Left cardiac atrium (tissue), 4 donors: ENCODE results near the gene PRIMPOL. TPM values are rescaled to one million over a fixed set of nuclear protein-coding genes. Genes with fewer than 3 reads are reported as not detected.
"Not testable (repeated sequence)": the region's sequence is repeated elsewhere in the genome, so short reads cannot be mapped to it uniquely, and the experiment has no call there.

ENCODE experiments used
- ATAC-seq, 2 donors: fragments of 200-7000 bp; cut with Tn5 transposase; one replicate each; pipeline ENCODE4 v1.9.1; 2020; ENCODE audit warnings: mild to moderate bottlenecking in 2 of 2, moderate library complexity in 2 of 2
- DNase-seq: peaks from one replicate; pipeline ENCODE4 v3.0.0-alpha.2; 2020
- intact Hi-C, 2 donors: fragments of 100-400 bp; cut with DNase I; formaldehyde crosslinking; loops; one replicate each; pipeline versions ENCODE4 v1.14.1 to v1.15.1; 2022 to 2023
- total RNA-seq, 2 donors: library from RNA; stranded (reverse); fragmentation: NEBNext Ultra II Directional; extraction: Animal tissue kit (Norgen Biotek cat#: 25700); gene quantifications; one replicate each; pipeline ENCODE4 v1.2.1, GENCODE V29; 2021
- donor health status: DM: no; HTN: yes; CAD: no.
- donor health status: DM: no; HTN: yes; CAD: no; lungs with severe emphysema.
- donor health status: DM: yes; HTN: yes; CAD: no.
- donor health status: Dilated cardiomyopathy.

Gene PRIMPOL
- total RNA-seq, 2 donors from 2014 or later: 9.8 to 10.2 TPM

- ATAC-seq: no peak
- intact Hi-C loops: no loop called here
- no peak for DNase-seq
Measured at GRCh38 chr4:184635381-184635780, 14.2 kb upstream of the PRIMPOL start.

GRCh38 chr4:184636144-184636543, 13.4 kb upstream of the PRIMPOL start:
- intact Hi-C loops: no loop called here
- ATAC-seq (no peak), DNase-seq (no peak)

- no peak for ATAC-seq
- intact Hi-C loops: no loop called here
- no peak for DNase-seq
Measured at GRCh38 chr4:184636897-184637296, 12.6 kb upstream of the PRIMPOL start.

- ATAC-seq (no peak), DNase-seq (no peak)
- intact Hi-C loops: loop anchor here (10.0 kb wide), 2 partner anchors 166 to 376 kb away; partner anchors contain the start of gene IRF2 (in 1 of the 2)
Measured at GRCh38 chr4:184641022-184641421, 8.5 kb upstream of the PRIMPOL start.

GRCh38 chr4:184641451-184641850, 8.1 kb upstream of the PRIMPOL start:
- intact Hi-C loops: loop anchor here (10.0 kb wide), 2 partner anchors 167 to 377 kb away; partner anchors contain the start of gene IRF2 (in 1 of the 2)
- no peak for ATAC-seq

GRCh38 chr4:184643731-184644130, 5.8 kb upstream of the PRIMPOL start:
- DNase-seq (no peak), ATAC-seq (no peak)
- intact Hi-C loops: loop anchor here (10.0 kb wide), 2 partner anchors 169 to 379 kb away; partner anchors contain the start of gene IRF2 (in 1 of the 2)

More at GRCh38 chr4:184641451-184641850, 8.1 kb upstream of the PRIMPOL start:
- DNase-seq: no peak

- DNase-seq: no peak
- no peak for ATAC-seq
- intact Hi-C loops: loop anchor here (5.0 to 10.0 kb wide), 3 partner anchors 107 to 380 kb away; partner anchors contain the start of gene IRF2 (in 1 of the 2)
Measured at GRCh38 chr4:184644553-184645307, 4.8 kb upstream of the PRIMPOL start.

- ATAC-seq (no peak), DNase-seq (no peak)
- intact Hi-C loops: loop anchor here (5.0 to 10.0 kb wide), 3 partner anchors 109 to 381 kb away; partner anchors contain the start of gene IRF2 (in 1 of the 2)
Measured at GRCh38 chr4:184645904-184646610, 3.5 kb upstream of the PRIMPOL start.

- ATAC-seq: no peak
- intact Hi-C loops: loop anchor here (5.0 to 10.0 kb wide), 3 partner anchors 110 to 383 kb away; partner anchors contain the start of gene IRF2 (in 1 of the 2)
Measured at GRCh38 chr4:184647266-184648053, 2.1 kb upstream of the PRIMPOL start.

GRCh38 chr4:184648054-184648312, 1.6 kb upstream of the PRIMPOL start:
- intact Hi-C loops: loop anchor here (5.0 to 10.0 kb wide), 3 partner anchors 111 to 383 kb away; partner anchors contain the start of gene IRF2 (in 1 of the 2)
- no peak for ATAC-seq
- DNase-seq: no peak

More at GRCh38 chr4:184647266-184648053, 2.1 kb upstream of the PRIMPOL start:
- DNase-seq: no peak

- ATAC-seq: peak; percentile 65 to 74
- DNase-seq: peak; percentile 75
- intact Hi-C loops: loop anchor here (5.0 to 10.0 kb wide), 3 partner anchors 111 to 384 kb away; partner anchors contain the start of gene IRF2 (in 1 of the 2)
Measured at GRCh38 chr4:184648313-184649025, 1.1 kb upstream of the PRIMPOL start.

- peak in 1 of 2 donors; percentile 14 for ATAC-seq
- intact Hi-C loops: loop anchor here (5.0 to 10.0 kb wide), 4 partner anchors 85 to 385 kb away; partner anchors contain the start of genes CENPU (in 1 of the 2) and IRF2 (in 1 of the 2)
Measured at GRCh38 chr4:184649971-184650855, 675 bp downstream of the PRIMPOL start.

GRCh38 chr4:184651899-184652298, 2.4 kb downstream of the PRIMPOL start:
- intact Hi-C loops: loop anchor here in 1 of 2 donors (10.0 kb wide), 1 partner anchor 83 kb away; the partner anchor contains the start of gene CENPU
- no peak for DNase-seq
- no peak for ATAC-seq

More at GRCh38 chr4:184649971-184650855, 675 bp downstream of the PRIMPOL start:
- no peak for DNase-seq

- intact Hi-C loops: loop anchor here in 1 of 2 donors (10.0 kb wide), 1 partner anchor 82 kb away; the partner anchor contains the start of gene CENPU
- DNase-seq, ATAC-seq: not testable (repeated sequence)
Measured at GRCh38 chr4:184652681-184653080, 3.1 kb downstream of the PRIMPOL start.

- intact Hi-C loops: loop anchor here in 1 of 2 donors (10.0 kb wide), 1 partner anchor 81 kb away; the partner anchor contains the start of gene CENPU
- no peak for DNase-seq
- no peak for ATAC-seq
Measured at GRCh38 chr4:184653650-184654049, 4.1 kb downstream of the PRIMPOL start.

- DNase-seq: no peak
Measured at GRCh38 chr4:184655889-184656869, 6.6 kb downstream of the PRIMPOL start.

More at GRCh38 chr4:184655889-184656869, 6.6 kb downstream of the PRIMPOL start:
- no peak for ATAC-seq
- intact Hi-C loops: loop anchor here in 1 of 2 donors (10.0 kb wide), 1 partner anchor 79 kb away; the partner anchor contains the start of gene CENPU
